NCI-H748 (cell line): ENCODE measurements around the gene MYL10.
A peak's percentile ranks its signal among the peaks of the same experiment; 100 is the strongest.

Source experiments
- DNase-seq: peaks from one replicate; lab custom pipeline; 2025; ENCODE audit not compliant: unreplicated experiment; lab: John Stamatoyannopoulos, UW

MYL10 gene

GRCh38 chr7:101575721-101576120 lies 53.4 kb downstream of the MYL10 start:
- DNase-seq, result no peak

- peak; percentile 89 for DNase-seq
Observed at GRCh38 chr7:101575168-101575567, 53.9 kb downstream of the MYL10 start.

- DNase-seq, result no peak
Observed at GRCh38 chr7:101572156-101572555, 56.9 kb downstream of the MYL10 start.

- DNase-seq, result peak; percentile 97
Observed at GRCh38 chr7:101567230-101567629, 61.9 kb downstream of the MYL10 start.

GRCh38 chr7:101565601-101566209 lies 63.4 kb downstream of the MYL10 start:
- no peak for DNase-seq

- DNase-seq, result peak; percentile 40
Observed at GRCh38 chr7:101564778-101565211, 64.3 kb downstream of the MYL10 start.

- DNase-seq, result no peak
Observed at GRCh38 chr7:101563943-101564777, 64.9 kb downstream of the MYL10 start.
